Transverse colon (tissue), 4 donors: ENCODE results near the gene C1orf159.

ENCODE experiments used
- CTCF ChIP-seq, 5 experiments: fragments of 200-600 bp in 3 of 5; fragments of 450-650 bp in 2 of 5; sonication (generic) in 3 of 5; IDR thresholded peaks; 1 replicate in 2 of 5; 2 replicates in 3 of 5; pipeline ENCODE4 v1.5.1; 2016 to 2017; ENCODE audit warnings: antibody characterized with exemption in 5 of 5, inconsistent platforms in 3 of 5, mild to moderate bottlenecking in 2 of 5, moderate library complexity in 1 of 5
- POLR2A ChIP-seq: fragments of 450-650 bp; IDR thresholded peaks from one replicate; pipeline ENCODE4 v1.6.1; 2016; ENCODE audit warnings: antibody characterized with exemption, mild to moderate bottlenecking, moderate library complexity
- POLR2AphosphoS5 ChIP-seq, 3 donors: sonication (generic); formaldehyde crosslinking; IDR thresholded peaks; one replicate each; pipeline ENCODE4 v1.6.1; 2016; ENCODE audit warnings: antibody characterized with exemption in 3 of 3

DNA sequence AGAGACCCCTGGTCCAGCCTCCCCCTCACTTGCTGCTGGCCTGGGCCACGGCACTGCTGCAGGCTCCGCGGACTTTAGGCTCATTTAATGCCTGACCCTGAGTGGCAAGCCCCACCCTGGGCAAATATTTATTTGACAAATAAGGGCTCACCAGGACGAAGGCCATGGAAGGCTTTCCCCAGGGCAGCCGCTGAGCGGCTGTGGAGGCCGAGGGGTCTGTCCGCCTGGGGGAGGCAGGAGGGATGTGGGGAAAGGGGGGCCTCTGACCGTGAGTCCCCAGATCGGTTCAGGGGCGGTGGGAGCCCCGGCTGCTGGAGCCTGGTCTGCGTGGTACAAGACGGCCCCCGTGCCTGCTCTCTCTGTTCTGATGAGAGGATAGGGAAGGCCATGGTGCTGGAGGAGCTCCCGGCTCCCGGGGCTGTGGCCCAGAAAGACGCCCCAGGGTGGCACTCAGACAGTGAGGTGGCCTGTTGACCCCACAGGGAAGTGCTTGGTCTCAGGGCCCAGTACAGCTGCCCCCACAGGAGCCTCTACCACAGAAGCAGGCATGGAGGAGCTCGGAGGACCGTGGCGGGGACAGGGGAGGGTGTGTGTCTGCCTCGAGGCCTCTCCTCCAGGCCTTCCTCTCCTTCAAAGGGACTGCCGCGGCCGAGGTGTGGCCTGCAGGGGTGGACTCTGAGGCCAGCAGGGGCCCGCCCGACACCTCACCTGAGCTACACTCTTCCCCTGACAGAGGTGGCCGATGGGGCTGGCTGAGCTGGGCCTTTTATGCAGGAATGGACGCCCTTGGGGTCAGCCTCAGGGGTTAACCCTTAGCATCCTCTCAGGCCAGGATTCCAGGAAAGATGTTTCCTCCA lies 9.1 kb upstream of the C1orf159 start:
- TF ChIP-seq CTCF (IDR thresholded peaks at IDR 0.05) (no peak), POLR2A (peak; percentile 78), POLR2AphosphoS5 (IDR thresholded peaks at IDR 0.05) (peak in 2 of 3 donors; percentile 78 to 82)
